ENCODE measurements around the gene ATP13A2.

The ATP13A2 gene

GRCh38 chr1:16996845-16997244 is 14.9 kb downstream of the ATP13A2 start:
- no peak overlapping the region for H3K4me3 Mint-ChIP-seq
- no peaks in the 10 kb centered on the region for H3K9me3 Mint-ChIP-seq
- H3K27ac Mint-ChIP-seq: no peak overlapping the region
- H3K4me1 Mint-ChIP-seq: no peaks in the 10 kb centered on the region
- H3K36me3 Mint-ChIP-seq: peaks cover 12% of the 10 kb centered on the region
- no peaks in the 10 kb centered on the region for H3K27me3 Mint-ChIP-seq

- H3K4me3 Mint-ChIP-seq: no peak overlapping the region
- H3K27me3 Mint-ChIP-seq: no peaks in the 10 kb centered on the region
- H3K9me3 Mint-ChIP-seq: no peaks in the 10 kb centered on the region
- H3K4me1 Mint-ChIP-seq: no peaks in the 10 kb centered on the region
- H3K27ac Mint-ChIP-seq: no peak overlapping the region
- H3K36me3 Mint-ChIP-seq: peaks cover 9% of the 10 kb centered on the region
Measured at GRCh38 chr1:16993521-16994038, 18.1 kb downstream of the ATP13A2 start.

DNA sequence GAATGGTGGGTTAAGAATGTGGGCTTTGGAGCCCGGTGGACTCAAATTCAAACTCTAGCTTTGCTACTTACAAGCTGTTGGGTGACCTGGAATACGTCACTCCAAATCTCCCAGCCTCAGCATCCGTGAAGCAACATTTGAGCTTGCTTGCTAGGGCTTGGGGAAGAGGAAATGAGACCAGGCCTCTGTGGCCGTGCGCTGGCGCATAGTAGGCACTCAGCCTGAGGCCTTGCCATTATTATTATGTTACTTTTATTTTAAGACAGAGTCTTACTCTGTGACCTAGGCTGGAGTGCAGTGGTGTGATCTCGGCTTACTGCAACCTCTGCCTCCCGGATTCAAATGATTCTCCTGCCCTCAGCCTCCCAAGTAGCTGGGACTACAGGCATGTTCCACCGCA is 19.1 kb downstream of the ATP13A2 start:
- no peak overlapping the region for H3K27ac Mint-ChIP-seq
- no peaks in the 10 kb centered on the region for H3K4me1 Mint-ChIP-seq
- H3K36me3 Mint-ChIP-seq: peaks cover 5% of the 10 kb centered on the region
- H3K4me3 Mint-ChIP-seq: no peak overlapping the region
- H3K9me3 Mint-ChIP-seq: no peaks in the 10 kb centered on the region
- no peaks in the 10 kb centered on the region for H3K27me3 Mint-ChIP-seq

- Mint-ChIP-seq H3K9me3 (no peaks in the 10 kb centered on the region), H3K27me3 (no peaks in the 10 kb centered on the region), H3K4me3 (no peak overlapping the region), H3K27ac (no peak overlapping the region), H3K36me3 (peaks cover 5% of the 10 kb centered on the region), H3K4me1 (no peaks in the 10 kb centered on the region)
Measured at GRCh38 chr1:16992102-16992501, 19.6 kb downstream of the ATP13A2 start.

DNA sequence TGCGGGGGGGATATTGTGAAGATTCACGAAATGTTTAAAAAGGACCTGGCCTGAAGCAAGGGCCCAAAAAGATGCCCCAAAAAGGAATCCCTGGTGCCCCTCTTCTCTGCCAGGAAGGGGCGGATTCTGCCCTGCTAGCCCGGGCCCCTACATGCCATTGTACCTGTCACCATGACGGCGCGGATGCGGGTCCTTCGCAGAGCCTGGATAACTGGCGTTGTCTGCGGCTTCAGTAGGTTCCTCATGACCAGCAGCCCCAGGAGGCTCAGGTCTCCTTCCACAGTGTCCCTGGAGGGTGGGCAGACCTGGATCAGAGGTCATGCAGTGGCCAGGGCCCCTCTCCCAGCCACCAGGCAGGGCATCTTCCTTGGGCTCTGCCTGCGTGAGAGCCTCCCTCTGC is 20.2 kb downstream of the ATP13A2 start:
- Mint-ChIP-seq H3K36me3 (peaks cover 5% of the 10 kb centered on the region), H3K9me3 (no peaks in the 10 kb centered on the region), H3K4me1 (no peaks in the 10 kb centered on the region), H3K4me3 (no peak overlapping the region), H3K27me3 (no peaks in the 10 kb centered on the region), H3K27ac (no peak overlapping the region)

DNA sequence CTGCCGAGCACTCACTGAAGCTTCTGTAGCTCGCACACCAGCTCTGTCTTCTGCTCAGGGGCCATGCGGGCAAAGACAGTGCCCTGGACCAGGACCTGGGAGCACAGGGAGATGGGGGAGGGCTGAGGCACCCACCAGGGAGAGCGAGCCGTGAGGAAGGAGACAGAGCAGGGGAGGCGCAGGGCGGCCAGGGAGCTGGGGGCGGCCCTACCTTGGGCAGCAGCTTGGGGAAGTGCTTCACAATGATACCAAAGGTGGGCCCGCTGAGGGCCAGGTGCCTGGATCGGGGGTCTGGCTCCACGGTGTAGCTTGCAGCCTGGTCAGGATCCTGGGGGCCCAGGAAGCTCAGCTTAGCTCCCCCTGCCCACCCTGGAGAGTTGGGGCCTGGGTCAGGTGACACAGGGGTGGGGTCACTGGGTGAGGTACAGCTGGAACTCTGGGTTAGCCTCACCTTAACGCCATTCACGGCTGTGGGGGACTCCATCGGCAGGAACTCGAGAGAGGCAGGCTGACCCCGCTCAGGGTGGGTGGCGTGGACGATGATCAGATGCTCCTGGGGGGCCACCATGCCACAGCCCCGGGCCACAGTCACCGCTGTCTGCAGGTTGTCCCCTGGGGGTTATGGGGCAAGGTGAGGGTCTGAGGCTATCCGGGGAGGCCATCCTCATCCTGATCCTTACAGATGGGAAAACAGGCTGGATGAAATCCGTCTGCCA is 21.9 kb downstream of the ATP13A2 start:
- H3K4me3 Mint-ChIP-seq: no peak overlapping the region
- H3K9me3 Mint-ChIP-seq: no peaks in the 10 kb centered on the region
- H3K27me3 Mint-ChIP-seq: no peaks in the 10 kb centered on the region
- H3K27ac Mint-ChIP-seq: no peak overlapping the region
- peaks cover 6% of the 10 kb centered on the region for H3K36me3 Mint-ChIP-seq
- no peaks in the 10 kb centered on the region for H3K4me1 Mint-ChIP-seq

DNA sequence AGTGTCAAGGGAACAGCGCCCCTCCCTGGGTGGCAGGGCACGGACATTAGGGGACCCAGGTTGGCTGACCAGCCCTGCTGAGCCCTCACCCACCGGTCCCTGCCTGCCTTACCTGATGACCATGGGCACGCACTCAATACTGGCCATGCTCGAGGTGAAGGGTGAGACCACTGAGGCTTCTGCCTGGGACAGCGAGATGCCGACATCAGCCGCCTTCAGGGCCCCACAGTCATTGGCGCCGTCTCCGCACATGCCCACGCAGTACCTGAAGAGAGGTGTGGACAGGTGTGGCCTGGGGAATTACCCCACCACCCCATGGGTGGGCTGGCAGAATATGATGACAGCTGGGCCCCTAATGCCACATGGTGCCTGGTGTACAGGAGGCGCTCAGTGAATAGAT is 23.5 kb downstream of the ATP13A2 start:
- Mint-ChIP-seq H3K4me3 (no peak overlapping the region), H3K9me3 (no peaks in the 10 kb centered on the region), H3K36me3 (peaks cover 5% of the 10 kb centered on the region), H3K4me1 (no peaks in the 10 kb centered on the region), H3K27ac (no peak overlapping the region), H3K27me3 (peaks cover 4% of the 10 kb centered on the region)

DNA sequence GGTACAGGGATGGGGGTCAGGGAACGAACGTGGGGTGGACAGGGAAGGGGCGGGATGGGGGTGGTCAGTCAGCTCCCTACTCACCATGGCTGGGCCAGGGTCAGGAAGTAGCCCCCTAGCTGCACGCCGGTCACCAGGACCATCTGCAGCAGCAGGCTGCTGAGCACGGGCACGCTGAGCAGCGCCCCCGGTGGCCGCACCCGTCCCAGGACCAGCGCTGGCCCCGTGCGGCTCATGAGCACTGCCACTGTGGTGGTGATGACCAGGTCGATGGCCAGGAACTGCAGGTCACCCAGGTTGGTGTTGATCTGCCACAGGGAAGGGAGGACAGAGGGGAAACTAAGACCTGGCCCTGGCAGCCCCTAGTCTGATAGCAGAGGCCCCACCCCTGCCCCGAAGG is 24.8 kb downstream of the ATP13A2 start:
- peaks cover 5% of the 10 kb centered on the region for H3K36me3 Mint-ChIP-seq
- H3K27ac Mint-ChIP-seq: no peak overlapping the region
- H3K4me3 Mint-ChIP-seq: no peak overlapping the region
- no peaks in the 10 kb centered on the region for H3K4me1 Mint-ChIP-seq
- no peaks in the 10 kb centered on the region for H3K9me3 Mint-ChIP-seq
- peaks cover 10% of the 10 kb centered on the region for H3K27me3 Mint-ChIP-seq

- Mint-ChIP-seq H3K27ac (no peak overlapping the region), H3K9me3 (no peaks in the 10 kb centered on the region), H3K27me3 (peaks cover 10% of the 10 kb centered on the region), H3K36me3 (peaks cover 5% of the 10 kb centered on the region), H3K4me3 (no peak overlapping the region), H3K4me1 (peaks cover under 1% of the 10 kb centered on the region)
Measured at GRCh38 chr1:16986560-16986959, 25.2 kb downstream of the ATP13A2 start.

DNA sequence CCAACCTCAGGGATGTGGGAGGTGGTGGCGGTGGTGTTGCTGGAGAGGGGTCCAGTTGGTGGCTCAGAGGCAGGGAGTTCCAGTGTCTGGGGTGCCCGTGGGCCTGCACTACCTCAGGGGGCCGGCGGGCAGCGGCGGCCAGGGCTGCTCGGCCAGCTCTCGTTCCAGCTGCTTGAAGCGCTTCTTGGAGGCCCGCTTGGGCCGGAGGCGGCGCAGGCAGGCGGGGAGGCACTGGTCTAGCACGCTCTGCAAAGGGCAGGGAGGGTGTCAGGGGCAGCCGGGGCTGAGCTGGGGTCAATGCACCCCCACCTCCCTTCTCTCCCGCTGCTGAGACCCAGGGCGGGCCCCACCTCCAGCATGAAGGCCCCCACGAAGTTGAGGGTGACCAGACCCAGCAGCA is 25.6 kb downstream of the ATP13A2 start:
- no peaks in the 10 kb centered on the region for H3K9me3 Mint-ChIP-seq
- H3K4me1 Mint-ChIP-seq: peaks cover 5% of the 10 kb centered on the region
- H3K27ac Mint-ChIP-seq: no peak overlapping the region
- H3K4me3 Mint-ChIP-seq: no peak overlapping the region
- H3K36me3 Mint-ChIP-seq: peaks cover 4% of the 10 kb centered on the region
- H3K27me3 Mint-ChIP-seq: peaks cover 15% of the 10 kb centered on the region

DNA sequence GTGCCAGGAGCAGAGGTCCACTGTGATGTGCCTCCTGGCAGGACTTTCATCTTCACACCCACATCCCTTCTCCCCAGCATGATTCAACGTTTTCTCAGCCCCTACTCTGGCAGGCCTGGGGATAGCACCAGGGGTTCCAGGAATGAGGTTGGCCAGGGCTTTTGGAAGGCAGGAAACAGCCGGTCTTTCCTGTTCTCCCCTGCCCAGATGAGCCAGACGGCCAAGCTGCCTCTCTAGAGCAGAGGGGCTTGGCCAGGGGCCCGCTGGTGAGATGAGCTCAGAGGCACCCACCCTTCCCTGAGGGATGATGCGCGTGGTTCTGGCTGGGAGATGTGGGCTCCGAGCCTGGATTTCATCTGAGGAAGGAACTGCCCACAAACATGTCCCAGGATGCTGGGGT is 27.0 kb downstream of the ATP13A2 start:
- H3K36me3 Mint-ChIP-seq: peaks cover 4% of the 10 kb centered on the region
- H3K27ac Mint-ChIP-seq: no peak overlapping the region
- H3K4me1 Mint-ChIP-seq: peaks cover 10% of the 10 kb centered on the region
- peaks cover 20% of the 10 kb centered on the region for H3K27me3 Mint-ChIP-seq
- no peaks in the 10 kb centered on the region for H3K9me3 Mint-ChIP-seq
- H3K4me3 Mint-ChIP-seq: no peak overlapping the region

- H3K4me1 Mint-ChIP-seq: peaks cover 10% of the 10 kb centered on the region
- no peaks in the 10 kb centered on the region for H3K9me3 Mint-ChIP-seq
- H3K36me3 Mint-ChIP-seq: peaks cover 4% of the 10 kb centered on the region
- H3K4me3 Mint-ChIP-seq: no peak overlapping the region
- no peak overlapping the region for H3K27ac Mint-ChIP-seq
- H3K27me3 Mint-ChIP-seq: peaks cover 20% of the 10 kb centered on the region
Measured at GRCh38 chr1:16983649-16984048, 28.1 kb downstream of the ATP13A2 start.

DNA sequence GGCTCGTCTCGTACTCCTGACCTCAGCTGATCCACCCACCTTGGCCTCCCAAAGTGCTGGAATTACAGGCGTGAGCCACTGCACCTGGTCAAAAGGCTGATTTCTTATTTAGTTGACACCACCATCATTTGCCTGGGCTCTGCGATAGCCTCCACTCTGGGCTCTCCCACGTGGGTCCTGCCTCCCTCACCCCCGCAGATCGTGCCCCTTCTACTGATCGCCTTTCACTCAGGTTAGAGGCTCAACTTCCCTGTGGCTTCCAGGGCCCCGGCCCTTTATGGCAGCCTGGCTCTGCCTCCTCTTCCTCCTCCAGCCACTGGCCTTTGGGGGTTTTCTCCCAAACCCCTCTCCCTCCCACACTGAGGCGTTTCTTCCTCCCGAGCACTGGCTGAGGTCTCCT is 28.8 kb downstream of the ATP13A2 start:
- no peaks in the 10 kb centered on the region for H3K9me3 Mint-ChIP-seq
- no peak overlapping the region for H3K27ac Mint-ChIP-seq
- no peak overlapping the region for H3K4me3 Mint-ChIP-seq
- H3K27me3 Mint-ChIP-seq: peaks cover 20% of the 10 kb centered on the region
- H3K36me3 Mint-ChIP-seq: peaks cover 4% of the 10 kb centered on the region
- H3K4me1 Mint-ChIP-seq: peaks cover 10% of the 10 kb centered on the region

DNA sequence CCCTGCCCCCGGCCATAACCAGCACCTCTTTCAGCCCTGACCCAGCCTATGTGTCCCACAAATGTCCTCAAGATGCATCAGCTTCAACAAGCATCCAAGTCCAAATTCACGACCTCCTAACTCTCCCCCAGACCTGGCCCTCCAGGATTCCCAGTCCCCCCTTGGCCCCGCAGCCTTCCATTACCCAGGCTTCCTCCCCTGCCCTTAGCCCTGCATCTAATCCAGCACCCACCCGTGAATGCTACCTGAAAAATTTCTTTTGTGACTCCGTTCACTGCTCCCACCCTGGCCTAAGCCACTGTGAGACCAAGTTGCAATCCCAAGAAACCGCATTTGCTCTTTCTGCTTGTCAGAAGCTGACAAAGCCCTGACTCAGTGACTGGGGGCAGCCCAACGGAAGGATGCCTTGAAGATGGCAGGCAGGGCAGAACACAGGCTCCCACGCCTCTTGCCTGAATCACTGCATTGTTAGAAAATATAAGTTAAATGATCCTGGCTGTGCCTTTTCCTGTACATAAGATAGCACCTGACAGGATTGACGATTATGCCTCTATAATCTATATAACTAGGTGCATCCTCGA is 30.4 kb downstream of the ATP13A2 start:
- H3K9me3 Mint-ChIP-seq: no peaks in the 10 kb centered on the region
- H3K27me3 Mint-ChIP-seq: peaks cover 20% of the 10 kb centered on the region
- H3K4me3 Mint-ChIP-seq: peak overlapping the region; percentile 80
- peaks cover 4% of the 10 kb centered on the region for H3K36me3 Mint-ChIP-seq
- H3K4me1 Mint-ChIP-seq: peaks cover 10% of the 10 kb centered on the region
- H3K27ac Mint-ChIP-seq: peak overlapping the region; percentile 32

DNA sequence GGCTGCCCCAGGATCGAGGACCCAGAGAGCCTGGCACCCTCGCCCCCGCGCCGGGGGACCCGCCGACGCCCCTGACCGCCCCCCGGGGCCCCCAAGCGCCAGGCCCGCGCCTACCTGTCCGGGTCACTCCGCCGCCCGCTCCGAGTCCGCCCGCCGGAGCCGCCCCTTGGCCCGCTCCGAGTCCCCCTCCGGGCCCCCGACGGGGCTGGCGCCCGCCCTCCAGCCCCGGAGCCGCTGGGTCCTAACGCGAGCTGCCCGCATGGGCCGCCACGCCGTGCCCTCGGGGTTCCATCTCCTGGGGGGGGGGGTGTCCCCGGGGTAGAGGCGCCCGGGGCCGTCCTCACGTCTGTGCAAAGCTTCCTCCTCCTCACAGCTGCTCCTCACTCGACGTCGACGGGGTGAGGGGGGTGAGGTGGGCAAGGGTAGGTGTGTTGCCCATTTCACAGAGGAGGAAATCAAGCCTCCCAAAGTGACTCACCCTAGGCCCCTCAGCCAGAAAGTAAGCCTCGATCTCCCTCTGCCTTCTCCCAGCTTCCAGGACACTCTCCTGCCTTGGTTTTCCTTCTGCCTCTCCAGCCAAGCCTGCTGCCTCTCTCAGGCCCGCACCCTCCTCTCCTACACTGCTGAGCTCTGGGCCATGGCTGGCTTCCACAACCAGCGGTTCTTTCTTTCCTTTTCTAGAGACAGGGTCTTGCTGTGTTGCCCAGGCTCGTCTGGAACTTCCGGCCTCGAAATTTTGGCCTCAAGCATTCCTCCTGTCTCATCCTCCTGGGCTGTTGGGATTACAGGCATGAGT is 31.1 kb downstream of the ATP13A2 start, which contains the start of gene MFAP2:
Gene MFAP2 (minus strand): TSS at position 148 of the 796 bp plus-strand sequence. CDS start 2,347 bp downstream, outside the sequence.
- H3K36me3 Mint-ChIP-seq: peaks cover under 1% of the 10 kb centered on the region
- peaks cover 20% of the 10 kb centered on the region for H3K27me3 Mint-ChIP-seq
- peaks cover 10% of the 10 kb centered on the region for H3K4me1 Mint-ChIP-seq
- peak within 1 kb of the TSS; percentile 32 for H3K27ac Mint-ChIP-seq
- H3K4me3 Mint-ChIP-seq: peak within 1 kb of the TSS; percentile 80
- no peaks in the 10 kb centered on the region for H3K9me3 Mint-ChIP-seq

Measured in activated naive CD4-positive, alpha-beta T cell treated with anti-CD3 and anti-CD28 coated beads, Interleukin-2, amount 50 U/mL, for 24 hours (primary cell).